H7 (cell line): ENCODE data around the gene EFCAB6. TPM values are rescaled to one million over a fixed set of nuclear protein-coding genes. Genes with fewer than 3 reads are reported as not detected.

Experiments
- DNase-seq: peaks from one replicate; pipeline ENCODE4 v3.0.0; 2012
- H3K27me3 ChIP-seq: 2 replicates; pipeline ENCODE4 v1.6.0; 2011; ENCODE audit warnings: mild to moderate bottlenecking, low read length; ENCODE audit not compliant: control insufficient read depth, insufficient read depth
- H3K36me3 ChIP-seq: replicated peaks from 2 replicates; pipeline ENCODE4 v1.5.1; 2011; ENCODE audit warnings: low read length; ENCODE audit not compliant: control insufficient read depth, insufficient read depth
- H3K4me3 ChIP-seq: 2 replicates; pipeline ENCODE4 v1.5.1; 2011; ENCODE audit warnings: low read depth, mild to moderate bottlenecking, control low read depth, low read length, moderate library complexity; ENCODE audit not compliant: insufficient read depth
- total RNA-seq: library from RNA; depleted of rRNA; stranded (reverse); fragments of >200 nt; shearing (Covaris generic); gene quantifications from 2 replicates; pipeline ENCODE4 v1.2.3, GENCODE V29; 2014

Gene EFCAB6
- total RNA-seq, 1 experiment from 2014 or later = 0.31 TPM

DNA sequence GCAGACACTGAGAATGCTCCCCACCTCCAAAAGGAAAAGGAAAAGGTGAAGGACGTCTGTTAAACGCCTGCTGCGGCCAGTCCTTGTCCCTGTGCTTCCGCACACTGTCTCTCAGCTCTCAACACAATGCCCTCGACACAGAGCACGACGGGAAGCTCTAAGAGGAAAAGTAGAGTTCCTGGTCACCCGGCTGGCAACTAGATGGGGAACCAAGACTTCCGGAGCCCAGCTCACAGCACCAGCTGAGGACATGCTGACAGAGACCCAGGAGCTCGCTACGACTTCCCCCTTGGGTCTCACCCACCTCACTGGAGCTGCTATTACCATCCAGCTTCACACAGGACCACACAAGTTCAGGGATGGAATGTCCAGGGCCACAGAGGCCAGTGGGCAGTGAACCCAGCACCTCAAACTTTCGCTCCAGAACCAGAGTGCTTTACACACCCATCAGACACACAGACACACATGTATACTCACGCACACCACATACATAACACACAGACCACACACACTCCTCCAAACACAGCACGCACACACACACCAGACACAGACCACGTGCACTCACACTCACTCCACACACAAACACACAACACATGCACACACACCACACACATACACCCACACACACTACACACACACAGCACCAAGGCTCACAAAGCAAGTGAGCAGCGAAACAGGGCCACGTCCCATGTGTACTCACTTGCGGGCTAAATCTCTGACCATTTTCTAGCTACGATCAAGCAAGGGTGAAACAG lies 40.6 kb upstream of the EFCAB6 start:
- peak; percentile 25 for DNase-seq
- Histone ChIP-seq H3K36me3 (no peaks in the 10 kb centered on the region; the same call in 1 of the 2 replicates), H3K27me3 (no peaks in the 10 kb centered on the region), H3K4me3 (no peak overlapping the region)

DNA sequence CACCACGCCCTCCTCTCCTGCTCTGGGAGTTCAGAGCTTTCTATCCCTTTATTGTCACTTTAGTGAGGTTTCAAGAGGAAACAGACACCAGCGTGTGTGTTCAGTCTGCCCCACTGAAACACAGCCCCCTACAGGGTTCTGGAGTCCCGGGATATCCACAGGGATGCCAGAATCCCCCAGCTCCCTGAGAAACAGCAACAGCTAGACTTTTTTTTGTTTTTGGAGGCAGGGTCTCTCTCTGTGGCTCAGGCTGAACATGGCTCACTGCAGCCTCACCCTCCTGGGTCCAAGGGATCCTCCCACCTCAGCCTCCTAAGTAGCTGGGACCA lies 39.8 kb upstream of the EFCAB6 start:
- peak; percentile 35 for DNase-seq
- no peak overlapping the region for H3K4me3 ChIP-seq
- H3K36me3 ChIP-seq = no peaks in the 10 kb centered on the region; the same call in 1 of the 2 replicates
- no peaks in the 10 kb centered on the region for H3K27me3 ChIP-seq

DNA sequence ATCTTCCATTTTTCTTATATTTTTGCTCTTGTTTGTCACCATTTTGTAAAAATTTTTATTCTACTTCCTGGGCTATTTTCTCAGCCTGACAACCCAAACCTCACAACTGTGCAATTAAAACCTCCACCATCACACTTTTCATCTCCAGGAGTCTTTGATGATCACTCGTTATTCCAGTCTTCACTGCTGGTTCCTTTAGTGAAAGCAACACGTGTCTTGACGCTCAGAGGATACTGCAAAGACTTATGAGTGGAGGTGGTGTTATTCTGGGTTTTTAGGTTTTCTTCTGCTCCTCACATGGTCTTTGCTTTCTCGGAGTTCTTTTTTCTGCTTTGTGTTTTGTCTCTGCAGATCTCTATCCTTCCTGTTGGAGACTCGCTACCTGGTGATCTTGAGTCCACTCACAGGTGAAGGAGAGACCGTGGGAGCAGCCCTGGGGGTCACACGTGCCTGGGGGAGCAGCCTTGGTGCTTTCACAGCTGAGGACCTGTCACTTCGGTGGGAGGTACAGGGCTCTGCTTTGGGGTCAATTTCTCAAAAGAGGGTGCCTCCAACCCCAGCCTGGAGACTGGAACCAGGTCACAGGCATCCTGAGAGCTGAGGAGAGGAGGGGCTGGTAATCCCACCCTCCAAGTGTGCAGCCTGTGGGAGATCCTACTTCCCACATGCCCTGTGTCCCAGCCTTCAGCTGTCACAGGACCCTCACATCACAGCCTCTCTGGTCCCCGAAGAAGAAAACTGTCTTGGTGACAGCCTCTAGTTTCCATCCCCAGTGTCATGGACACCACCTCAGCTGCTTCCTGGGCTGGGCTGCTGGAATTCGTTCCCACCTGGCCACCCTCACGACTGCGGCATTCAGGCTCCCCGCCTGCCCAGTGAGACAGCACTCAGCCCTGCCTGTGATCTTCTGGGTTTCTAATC lies 39.2 kb upstream of the EFCAB6 start:
- H3K27me3 ChIP-seq = no peaks in the 10 kb centered on the region
- no peak for DNase-seq
- H3K4me3 ChIP-seq = no peak overlapping the region
- H3K36me3 ChIP-seq = no peaks in the 10 kb centered on the region; the same call in 1 of the 2 replicates

DNA sequence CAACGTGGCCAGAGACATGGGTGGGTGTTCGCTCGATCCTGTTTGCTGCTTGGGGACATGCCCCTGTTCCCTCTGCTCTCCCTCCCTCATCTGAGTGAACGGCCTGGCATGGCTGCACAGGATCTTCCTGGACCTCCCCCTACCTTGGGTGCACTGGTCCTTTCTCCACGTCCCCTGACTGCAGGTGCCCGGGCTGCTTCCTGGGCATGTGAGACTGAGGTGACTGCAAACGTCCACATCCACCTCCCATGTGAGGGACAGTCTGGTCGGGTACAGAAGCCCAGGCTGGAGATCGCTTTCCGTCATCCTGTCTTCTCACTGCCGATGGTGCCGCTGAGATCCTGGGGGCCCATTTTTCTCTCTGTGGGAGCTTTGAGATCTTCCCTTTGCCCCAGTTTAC lies 38.4 kb upstream of the EFCAB6 start:
- Histone ChIP-seq H3K27me3 (no peaks in the 10 kb centered on the region), H3K4me3 (no peak overlapping the region)
- no peak for DNase-seq

DNA sequence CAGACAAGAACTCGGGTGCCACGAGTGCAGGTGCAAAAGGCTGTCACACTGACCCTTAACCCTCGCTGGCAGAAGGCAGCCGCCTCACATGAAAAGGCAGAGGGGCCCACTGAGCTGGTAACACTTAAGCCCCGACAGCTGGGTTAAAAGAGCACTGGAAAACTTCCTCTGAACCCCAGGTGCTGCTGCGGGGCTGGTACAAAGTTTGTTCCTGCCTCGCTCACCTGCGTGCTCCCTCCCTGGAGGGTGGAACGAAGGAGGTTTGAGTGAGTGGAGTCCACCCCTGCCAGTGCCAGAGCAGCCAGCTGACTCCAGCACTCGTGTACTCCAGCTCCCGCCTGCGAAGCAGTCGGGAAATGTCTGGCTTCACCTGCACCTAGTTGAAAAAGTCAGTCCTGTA lies 37.6 kb upstream of the EFCAB6 start:
- Histone ChIP-seq H3K36me3 (no peaks in the 10 kb centered on the region; the same call in 1 of the 2 replicates), H3K27me3 (no peaks in the 10 kb centered on the region), H3K4me3 (no peak overlapping the region)
- DNase-seq = no peak

More for the DNA sequence above, 38.4 kb upstream of the EFCAB6 start:
- H3K36me3 ChIP-seq = no peaks in the 10 kb centered on the region; the same call in 1 of the 2 replicates

DNA sequence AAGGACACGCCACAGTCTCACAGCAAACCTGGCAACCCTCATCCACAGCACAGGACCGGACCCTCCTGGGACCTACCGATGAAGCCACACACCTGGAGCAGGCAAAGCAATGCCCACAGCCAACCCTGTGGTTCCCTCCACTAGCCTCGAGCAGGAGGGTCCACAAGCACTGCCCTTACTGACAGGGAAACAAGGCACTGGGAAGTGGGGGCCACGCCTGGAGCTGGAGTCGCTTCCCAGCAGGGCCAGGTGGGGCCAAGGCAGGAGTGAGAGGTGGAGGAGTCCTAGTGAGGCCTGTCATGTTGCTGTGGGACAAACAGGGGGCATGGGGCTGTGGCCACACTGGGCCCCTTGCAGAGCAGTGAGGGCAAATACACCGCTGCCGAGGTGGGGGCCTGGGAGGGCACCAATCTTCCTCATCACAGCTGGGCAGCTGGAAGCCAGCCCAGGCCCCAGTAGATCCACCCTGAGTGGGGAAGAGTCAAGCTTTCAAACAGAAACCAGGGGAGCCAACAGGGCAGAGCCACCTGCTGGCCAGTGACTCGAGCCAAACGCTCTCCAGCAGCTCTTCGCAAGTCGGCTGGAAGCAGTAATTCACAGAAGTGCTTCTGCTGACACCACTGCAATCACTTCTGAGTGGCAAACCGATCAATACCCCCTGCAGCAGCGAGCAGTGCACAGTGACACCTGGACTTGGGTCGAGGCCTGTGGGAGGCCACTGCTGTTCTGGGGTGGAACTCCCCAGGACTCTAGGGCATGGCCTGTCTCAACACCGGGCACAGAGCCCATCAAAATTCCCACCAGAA lies 36.5 kb upstream of the EFCAB6 start:
- DNase-seq = peak; percentile 82
- H3K27me3 ChIP-seq = no peaks in the 10 kb centered on the region
- no peak overlapping the region for H3K4me3 ChIP-seq
- no peaks in the 10 kb centered on the region; the same call in 1 of the 2 replicates for H3K36me3 ChIP-seq

DNA sequence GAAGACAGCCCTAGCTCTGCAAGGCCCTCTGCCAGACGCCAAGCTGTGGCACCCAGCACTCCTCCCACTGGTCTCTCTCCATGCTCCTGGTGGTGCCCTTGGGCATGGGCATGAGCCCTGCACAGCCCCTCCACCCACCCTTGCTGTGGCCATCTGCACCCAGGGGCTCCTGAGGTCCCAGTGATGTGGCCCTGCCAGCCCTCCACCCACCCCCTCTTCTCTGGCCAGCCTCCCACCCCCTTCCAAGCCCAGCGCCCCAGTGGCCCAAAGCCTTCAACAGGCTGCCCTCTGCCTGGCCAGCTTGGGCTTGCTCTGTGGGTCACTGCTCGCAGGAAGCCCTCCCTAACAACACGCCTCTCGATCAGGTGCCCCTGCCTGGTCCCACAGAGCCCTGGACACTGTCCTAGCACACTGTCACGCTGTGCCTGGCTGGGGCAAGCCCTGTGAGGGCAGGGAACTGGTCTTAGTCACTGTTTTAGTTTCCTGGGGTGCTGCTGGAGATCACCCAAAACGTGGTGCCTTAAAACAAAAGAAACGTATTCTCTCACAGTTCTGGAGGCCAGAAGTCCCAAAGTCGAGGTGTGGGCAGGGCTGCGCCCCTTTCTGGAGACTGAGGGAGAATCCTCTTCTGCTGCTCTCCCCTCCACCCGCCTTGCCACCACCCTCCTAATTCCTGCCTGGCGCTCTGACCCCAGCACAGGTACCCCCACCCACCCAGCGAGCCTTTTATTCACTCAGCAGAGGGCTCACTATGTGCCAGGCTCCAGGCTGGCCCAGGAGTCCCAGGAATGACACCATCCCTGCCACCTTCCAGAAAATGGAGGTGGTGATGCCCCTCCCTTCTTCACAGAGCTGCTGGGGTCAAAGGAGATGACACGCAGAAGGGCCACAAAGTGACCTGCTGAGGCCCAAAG lies 35.5 kb upstream of the EFCAB6 start:
- no peak for DNase-seq
- Histone ChIP-seq H3K27me3 (no peaks in the 10 kb centered on the region), H3K4me3 (no peak overlapping the region), H3K36me3 (no peaks in the 10 kb centered on the region; the same call in 1 of the 2 replicates)

DNA sequence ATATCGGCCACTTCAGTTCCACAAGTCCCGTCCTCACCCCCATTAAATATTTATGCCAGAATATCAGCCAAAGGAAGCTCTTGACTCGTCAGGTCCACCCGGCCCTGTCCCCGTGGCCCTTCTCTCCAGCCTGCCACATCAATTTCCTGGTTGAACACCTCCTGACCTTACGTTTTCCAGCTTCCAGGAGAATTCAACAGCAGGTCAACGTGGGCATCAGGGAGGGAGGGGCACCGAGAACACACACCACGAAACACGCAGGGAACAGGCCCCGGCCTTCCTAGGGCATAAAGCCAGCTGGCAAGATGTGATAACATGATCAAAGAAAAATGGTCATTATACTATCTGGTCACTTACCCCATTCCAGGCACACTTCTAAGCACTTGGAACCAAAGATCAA lies 34.9 kb upstream of the EFCAB6 start:
- Histone ChIP-seq H3K4me3 (no peak overlapping the region), H3K27me3 (no peaks in the 10 kb centered on the region), H3K36me3 (no peaks in the 10 kb centered on the region; the same call in 1 of the 2 replicates)
- no peak for DNase-seq

DNA sequence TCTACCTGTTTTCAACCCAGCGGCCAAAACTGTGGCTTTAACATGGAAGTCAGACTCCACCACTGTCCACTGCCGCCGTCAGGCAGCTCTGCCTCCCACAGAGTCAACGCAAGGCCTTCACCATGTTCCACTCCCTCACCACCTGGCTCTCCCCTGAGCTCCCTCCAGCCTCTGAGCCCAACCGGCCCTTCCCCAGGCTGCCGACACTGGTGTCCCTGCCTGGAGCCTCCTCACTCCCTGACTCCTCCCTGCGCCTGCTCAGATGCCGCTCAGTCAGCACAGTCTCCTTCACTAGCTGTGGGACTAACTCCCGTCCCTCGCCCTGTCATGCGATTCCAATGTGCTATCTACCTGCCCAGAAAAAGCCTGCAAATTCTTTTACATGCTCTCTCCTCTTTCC lies 33.9 kb upstream of the EFCAB6 start:
- Histone ChIP-seq H3K4me3 (no peak overlapping the region), H3K27me3 (no peaks in the 10 kb centered on the region), H3K36me3 (no peaks in the 10 kb centered on the region)
- no peak for DNase-seq

DNA sequence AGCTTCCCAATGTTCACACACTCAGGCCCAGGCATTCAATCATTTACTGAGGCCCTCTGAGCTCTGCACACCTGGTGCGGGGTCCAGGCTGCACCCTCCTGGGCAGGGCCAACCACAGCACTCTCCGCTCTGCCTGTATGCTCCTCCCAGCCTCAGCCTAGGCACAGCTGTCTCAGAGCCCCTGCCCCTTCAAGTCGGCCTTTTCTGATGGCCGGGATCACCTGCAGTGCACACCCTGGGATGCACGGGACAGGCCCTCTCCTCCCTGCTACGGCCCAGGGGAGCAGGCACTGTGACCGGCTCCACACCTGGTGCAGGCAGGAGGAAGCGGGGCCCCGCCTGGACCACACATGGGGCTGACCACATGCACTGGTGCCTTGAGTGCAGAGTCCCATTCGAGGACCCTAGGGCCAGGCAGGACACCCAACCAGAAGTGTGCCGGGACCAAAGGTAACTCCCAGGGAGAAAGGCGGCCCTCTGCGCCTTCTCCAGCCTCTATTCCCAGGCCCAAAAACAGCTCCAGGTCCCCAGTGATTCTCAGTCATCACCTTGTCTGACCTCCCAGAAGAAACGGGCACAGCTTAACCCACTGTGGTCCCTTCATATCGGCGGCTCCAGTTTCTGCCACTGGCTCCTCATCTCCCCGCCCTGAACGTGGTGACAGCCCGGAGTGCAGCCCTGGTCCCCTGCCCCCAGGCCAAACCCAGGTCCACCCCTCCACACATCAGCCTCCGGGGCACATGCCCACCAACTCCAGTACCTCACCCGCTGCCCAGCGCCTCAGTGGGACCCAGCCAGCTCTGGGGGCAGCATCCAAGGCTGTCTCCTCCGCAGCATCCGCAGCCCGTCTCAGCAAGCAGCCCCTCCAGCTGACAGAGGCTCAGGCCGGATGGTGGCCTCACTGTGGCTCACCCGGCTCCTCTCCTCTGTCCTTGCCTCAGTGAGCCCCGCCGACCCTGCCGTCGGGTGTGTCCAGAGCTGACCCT lies 32.7 kb upstream of the EFCAB6 start:
- no peaks in the 10 kb centered on the region for H3K27me3 ChIP-seq
- no peaks in the 10 kb centered on the region for H3K36me3 ChIP-seq
- no peak overlapping the region for H3K4me3 ChIP-seq
- no peak for DNase-seq

DNA sequence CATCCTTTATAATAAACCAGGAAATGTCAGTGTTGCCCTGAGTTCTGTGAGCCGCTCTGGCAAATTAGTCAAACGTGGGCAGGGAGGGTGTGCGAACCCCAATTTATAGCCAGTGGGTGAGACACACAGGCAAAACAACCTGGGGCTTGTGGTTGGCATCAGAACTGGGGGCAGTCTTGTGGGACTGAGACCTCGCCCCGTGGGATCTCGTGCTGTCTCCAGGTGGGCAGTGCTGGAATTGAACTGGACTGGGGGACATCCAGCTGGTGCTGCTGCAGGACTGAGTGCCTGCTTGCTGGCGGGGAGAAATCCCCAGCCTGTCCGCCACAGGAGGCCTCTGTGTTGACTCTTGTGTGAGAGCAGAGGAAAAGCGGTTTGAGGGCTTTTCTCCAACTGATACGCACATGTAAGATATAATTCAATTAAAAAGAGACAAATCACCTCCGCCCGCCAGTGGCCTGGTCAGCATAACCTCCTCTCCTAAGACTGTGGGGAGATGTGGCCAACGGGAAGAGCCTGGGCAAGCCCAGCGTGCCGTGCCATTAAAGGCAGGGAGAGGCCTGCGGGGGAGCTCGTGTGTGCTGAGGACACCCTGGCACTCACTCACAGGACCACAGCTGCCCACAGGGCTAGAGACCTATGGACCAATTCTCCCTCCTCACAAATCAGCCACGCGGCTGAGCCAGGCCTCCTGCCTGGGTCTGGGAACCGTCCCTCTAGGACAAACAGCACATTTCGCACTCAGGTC lies 31.9 kb upstream of the EFCAB6 start:
- H3K4me3 ChIP-seq = no peak overlapping the region
- no peak for DNase-seq

DNA sequence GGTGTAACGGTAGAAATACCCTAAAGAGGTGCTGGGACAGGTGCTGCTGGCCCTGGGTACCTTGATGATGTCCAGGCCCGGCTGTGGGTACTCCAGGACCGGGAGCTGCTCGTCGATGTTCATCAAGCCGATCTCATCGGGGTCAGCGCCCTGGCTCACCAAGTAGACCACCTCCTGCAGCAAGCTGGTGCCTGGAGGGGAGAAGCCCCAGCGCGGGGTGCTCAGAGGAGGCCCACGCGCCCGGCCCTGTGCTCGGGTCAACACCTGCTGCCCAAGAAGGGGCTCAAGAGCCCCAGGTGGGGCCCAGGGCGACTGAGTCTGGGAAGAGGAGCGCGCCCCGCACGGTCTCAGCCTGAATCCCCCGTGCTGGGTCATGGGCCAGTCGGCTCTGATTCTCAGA lies 29.6 kb upstream of the EFCAB6 start:
- Histone ChIP-seq H3K36me3 (peaks cover 6% of the 10 kb centered on the region), H3K27me3 (no peaks in the 10 kb centered on the region), H3K4me3 (no peak overlapping the region)
- DNase-seq = no peak

More for the DNA sequence above, 31.9 kb upstream of the EFCAB6 start:
- no peaks in the 10 kb centered on the region for H3K27me3 ChIP-seq
- H3K36me3 ChIP-seq = no peaks in the 10 kb centered on the region; the same call in 1 of the 2 replicates
